Stomach (tissue), 19 donors: Measurements from ENCODE around the gene KRTAP12-2. TPM values are rescaled to one million over a fixed set of nuclear protein-coding genes. Genes with fewer than 3 reads are reported as not detected.

Experiments used
- DNase-seq, 2 donors: peaks; one replicate each; pipeline versions ENCODE4 v3.0.0 to v3.0.0-alpha.2; 2013 to 2019
- H3K27ac ChIP-seq, 5 donors: fragments of 200-600 bp in 4 of 5; sonication (generic) in 4 of 5; one replicate each; pipeline ENCODE4 v1.5.1; 2013 to 2019; ENCODE audit warnings: mild to moderate bottlenecking in 1 of 5, moderate library complexity in 1 of 5
- H3K27me3 ChIP-seq, 3 donors: fragments of 200-600 bp; sonication (generic); one replicate each; pipeline ENCODE4 v1.5.1; 2017 to 2019; ENCODE audit warnings: mixed run types in 1 of 3
- H3K36me3 ChIP-seq, 4 donors: fragments of 200-600 bp; sonication (generic); 1 replicate in 3 of 4; 2 replicates in 1 of 4; pipeline ENCODE4 v1.5.1; 2016 to 2019
- H3K4me1 ChIP-seq, 4 donors: fragments of 200-600 bp; sonication (generic); one replicate each; pipeline ENCODE4 v1.5.1; 2016 to 2019
- H3K4me3 ChIP-seq, 4 donors: fragments of 200-600 bp; sonication (generic) in 3 of 4; one replicate each; pipeline ENCODE4 v1.5.1; 2016 to 2019; ENCODE audit warnings: mild to moderate bottlenecking in 1 of 4
- H3K9me3 ChIP-seq, 4 donors: fragments of 200-600 bp; sonication (generic); one replicate each; pipeline ENCODE4 v1.5.1; 2016 to 2019
- CTCF ChIP-seq, 7 experiments: fragments of 450-650 bp in 4 of 7; fragments of 200-600 bp in 3 of 7; sonication (generic) in 3 of 7; IDR thresholded peaks; one replicate each; pipeline ENCODE4 v1.5.1; 2016 to 2019; ENCODE audit warnings: antibody characterized with exemption in 7 of 7, control low read depth in 2 of 7, mild to moderate bottlenecking in 1 of 7
- EP300 ChIP-seq: sonication (generic); formaldehyde crosslinking; IDR thresholded peaks from one replicate; pipeline ENCODE4 v1.6.1; 2017; ENCODE audit warnings: antibody characterized with exemption
- POLR2A ChIP-seq, 4 donors: fragments of 450-650 bp; IDR thresholded peaks; one replicate each; pipeline ENCODE4 v1.6.1; 2016; ENCODE audit warnings: antibody characterized with exemption in 4 of 4, control low read depth in 2 of 4, mild to moderate bottlenecking in 1 of 4, moderate library complexity in 1 of 4
- POLR2AphosphoS5 ChIP-seq, 3 donors: sonication (generic); formaldehyde crosslinking; IDR thresholded peaks; one replicate each; pipeline ENCODE4 v1.6.1; 2016; ENCODE audit warnings: antibody characterized with exemption in 3 of 3
- WGBS, 5 donors: extraction: QIAGEN DNeasy Blood & Tissue Kit in 3 of 5; methylation state at CpG; one replicate each; pipeline versions ENCODE4 v1.1.5 to v1.1.7; 2013 to 2018; 5-methylcytosine and 5-hydroxymethylcytosine counted together
- intact Hi-C: fragments of 100-400 bp; cut with DNase I; formaldehyde crosslinking; loops from one replicate; pipeline ENCODE4 v1.15.1; 2023; ENCODE audit warnings: low total_unique reads
- long read RNA-seq, 10 donors: transcript quantifications; one replicate each; lab custom pipeline, GENCODE V29; 2026
- polyA plus RNA-seq, 3 donors: library from polyadenylated mRNA; stranded (reverse); fragments of 200-250 nt; gene quantifications; one replicate each; pipeline ENCODE4 v1.2.3, GENCODE V29; 2013
- total RNA-seq, 5 donors: library from RNA; depleted of rRNA; stranded (reverse); fragments of >200 nt; gene quantifications; one replicate each; pipeline versions ENCODE4 v1.1.0 to v1.2.3, GENCODE V29; 2014 to 2016
- donor health status: healthy with polysubstance abuse.
- donor health status: Bipolar disorder and iron deficiency.
- donor health status: healthy.

The KRTAP12-2 gene
- total RNA-seq (not detected), polyA plus RNA-seq (not detected)
- long read RNA-seq, donor 1 = 0 reads
- long read RNA-seq, donor 2 = 0 reads
- long read RNA-seq, donor 3 = 0 reads
- long read RNA-seq, donor 4 = 0 reads
- long read RNA-seq, donor 5 = 0 reads
- long read RNA-seq, donor 6 = 0 reads
- long read RNA-seq, donor 7 = 0 reads
- long read RNA-seq, donor 8 = 0 reads
- long read RNA-seq, donor 9 = 0 reads
- long read RNA-seq, donor 10 = 0 reads

GRCh38 chr21:44666401-44667320 lies at the start of gene KRTAP12-2:
Gene KRTAP12-2 (minus strand): TSS chr21:44666927. CDS start chr21:44666886, 41 bp downstream.
- H3K4me3 ChIP-seq = no peak within 1 kb of the TSS
- TF ChIP-seq EP300 (no peak), CTCF (IDR thresholded peaks at IDR 0.05) (no peak), POLR2A (IDR thresholded peaks at IDR 0.05) (no peak), POLR2AphosphoS5 (IDR thresholded peaks at IDR 0.05) (no peak)
- no peaks in the 10 kb centered on the region for H3K4me1 ChIP-seq
- peaks cover 5 to 28% (median 19%) of the 10 kb centered on the region in 4 donors for H3K9me3 ChIP-seq
- no peak within 1 kb of the TSS for H3K27ac ChIP-seq
- intact Hi-C loops = no loop called here
- no peak for DNase-seq
- H3K27me3 ChIP-seq = peaks cover 0 to 24% (median 12%) of the 10 kb centered on the region in 3 donors
- no peaks in the 10 kb centered on the region for H3K36me3 ChIP-seq
- WGBS, 5 donors = 34 to 73% (median 66%) methylated on average over 4 to 19 of the region's 19 CpGs

GRCh38 chr21:44714905-44715304 lies 48.2 kb upstream of the KRTAP12-2 start:
- Histone ChIP-seq H3K27me3 (peaks cover 11 to 84% (median 53%) of the 10 kb centered on the region in 3 donors), H3K9me3 (no peaks in the 10 kb centered on the region), H3K4me3 (no peak overlapping the region), H3K4me1 (peaks cover 5 to 25% (median 12%) of the 10 kb centered on the region in 4 donors), H3K36me3 (no peaks in the 10 kb centered on the region), H3K27ac (no peak overlapping the region)
- TF ChIP-seq CTCF (IDR thresholded peaks at IDR 0.05) (no peak), POLR2AphosphoS5 (IDR thresholded peaks at IDR 0.05) (no peak), EP300 (no peak), POLR2A (IDR thresholded peaks at IDR 0.05) (no peak)
- peak in 1 of 2 donors; percentile 13 for DNase-seq
- intact Hi-C loops = no loop called here
- 12 to 35% (median 21%) methylated on average over 8 of the region's 8 CpGs for WGBS, 5 donors

GRCh38 chr21:44713846-44714245 lies 47.1 kb upstream of the KRTAP12-2 start:
- Histone ChIP-seq H3K9me3 (no peaks in the 10 kb centered on the region), H3K4me1 (peaks cover 5 to 36% (median 14%) of the 10 kb centered on the region in 4 donors), H3K27me3 (peaks cover 19 to 84% (median 63%) of the 10 kb centered on the region in 3 donors), H3K4me3 (no peak overlapping the region), H3K27ac (no peak overlapping the region), H3K36me3 (no peaks in the 10 kb centered on the region)
- DNase-seq = peak in 1 of 2 donors; percentile 8
- intact Hi-C loops = no loop called here
- 76 to 89% (median 88%) methylated on average over 10 of the region's 10 CpGs for WGBS, 5 donors
- TF ChIP-seq POLR2A (IDR thresholded peaks at IDR 0.05) (no peak), POLR2AphosphoS5 (IDR thresholded peaks at IDR 0.05) (no peak), CTCF (IDR thresholded peaks at IDR 0.05) (no peak), EP300 (no peak)

- no peak for TF ChIP-seq POLR2AphosphoS5 (IDR thresholded peaks at IDR 0.05)
- TF ChIP-seq CTCF (IDR thresholded peaks at IDR 0.05) = no peak
- no peak for TF ChIP-seq EP300
- peak in 1 of 2 donors; percentile 13 for DNase-seq
- Histone ChIP-seq H3K27me3 (peaks cover 19 to 84% (median 63%) of the 10 kb centered on the region in 3 donors), H3K27ac (no peak overlapping the region), H3K4me1 (peaks cover 5 to 37% (median 14%) of the 10 kb centered on the region in 4 donors), H3K9me3 (no peaks in the 10 kb centered on the region), H3K4me3 (no peak overlapping the region), H3K36me3 (no peaks in the 10 kb centered on the region)
- intact Hi-C loops = no loop called here
- WGBS, 5 donors = 47 to 55% (median 51%) methylated on average over 8 to 9 of the region's 9 CpGs
Observed at GRCh38 chr21:44713130-44713529, 46.4 kb upstream of the KRTAP12-2 start.
